GM10847 (cell line): Measurements from ENCODE around the gene EPHA1.

Source experiments
- POLR2A ChIP-seq: IDR thresholded peaks from 2 replicates; pipeline ENCODE4 v1.6.1; 2011; ENCODE audit not compliant: insufficient read length; ENCODE audit errors: extremely low read depth

EPHA1 gene

DNA sequence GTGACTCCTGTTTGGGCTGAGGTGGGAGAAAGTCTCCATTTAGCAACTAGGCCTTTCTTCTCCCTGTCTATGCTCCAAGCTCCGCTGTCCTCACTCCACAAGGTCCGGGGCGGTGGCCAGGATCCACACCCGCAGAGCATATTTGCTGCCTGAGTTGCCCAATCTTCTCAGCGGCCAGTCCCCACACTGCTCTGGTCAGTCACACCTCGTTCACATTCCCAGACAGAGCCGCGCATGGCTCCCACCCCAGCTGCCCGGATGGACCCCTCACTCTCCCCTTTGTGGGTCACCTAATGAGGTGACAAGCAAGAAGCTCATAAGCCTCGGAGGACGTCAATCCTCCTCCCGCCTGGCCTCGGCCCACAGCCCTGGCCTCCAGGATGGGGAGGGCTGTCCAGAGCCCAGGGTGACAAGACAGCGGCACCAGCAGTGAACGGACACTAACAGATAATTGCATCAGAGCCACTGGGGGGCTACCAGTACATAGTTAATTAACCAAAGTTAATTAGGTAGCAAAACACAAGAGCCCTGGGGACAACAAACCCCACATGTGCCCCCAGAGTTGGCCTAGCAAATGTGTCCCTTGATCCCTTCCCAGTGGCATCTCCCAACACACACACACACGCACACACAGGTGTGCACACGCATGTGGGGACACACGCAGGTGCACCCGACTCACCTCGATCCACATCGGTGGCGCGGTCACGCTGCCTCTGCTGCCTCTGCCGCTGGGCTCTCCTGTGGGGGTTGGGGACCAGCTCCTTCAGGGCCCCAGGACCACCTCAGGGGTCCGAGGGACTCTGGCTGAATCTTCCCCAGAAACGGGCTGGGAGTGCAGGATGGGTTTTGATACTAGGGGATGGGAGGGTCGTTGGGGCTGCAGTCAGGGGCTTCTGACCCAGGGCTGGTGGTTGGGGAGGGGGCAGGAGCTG, 11.8 kb downstream of the EPHA1 start:
- no peak for TF ChIP-seq POLR2A

DNA sequence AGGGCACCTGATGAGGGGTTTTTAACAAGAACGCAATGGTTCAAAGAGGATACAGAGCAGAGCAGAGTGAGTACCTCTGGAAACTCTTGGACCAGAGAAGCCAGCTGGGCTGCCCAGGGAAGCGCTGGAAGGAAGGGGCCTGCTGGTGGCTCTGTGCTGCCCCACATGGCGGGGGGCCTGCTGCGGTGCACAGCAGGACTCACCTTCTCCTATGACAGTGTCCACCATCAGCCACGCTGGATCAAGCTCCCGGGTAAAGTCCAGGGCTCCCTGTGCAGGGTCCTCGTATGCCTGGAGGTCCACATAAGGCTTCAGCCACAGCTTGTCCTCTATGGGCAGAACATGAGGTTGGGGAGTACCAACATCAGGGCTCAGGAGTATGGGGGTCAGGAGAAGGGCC, 12.5 kb downstream of the EPHA1 start:
- TF ChIP-seq POLR2A = no peak

DNA sequence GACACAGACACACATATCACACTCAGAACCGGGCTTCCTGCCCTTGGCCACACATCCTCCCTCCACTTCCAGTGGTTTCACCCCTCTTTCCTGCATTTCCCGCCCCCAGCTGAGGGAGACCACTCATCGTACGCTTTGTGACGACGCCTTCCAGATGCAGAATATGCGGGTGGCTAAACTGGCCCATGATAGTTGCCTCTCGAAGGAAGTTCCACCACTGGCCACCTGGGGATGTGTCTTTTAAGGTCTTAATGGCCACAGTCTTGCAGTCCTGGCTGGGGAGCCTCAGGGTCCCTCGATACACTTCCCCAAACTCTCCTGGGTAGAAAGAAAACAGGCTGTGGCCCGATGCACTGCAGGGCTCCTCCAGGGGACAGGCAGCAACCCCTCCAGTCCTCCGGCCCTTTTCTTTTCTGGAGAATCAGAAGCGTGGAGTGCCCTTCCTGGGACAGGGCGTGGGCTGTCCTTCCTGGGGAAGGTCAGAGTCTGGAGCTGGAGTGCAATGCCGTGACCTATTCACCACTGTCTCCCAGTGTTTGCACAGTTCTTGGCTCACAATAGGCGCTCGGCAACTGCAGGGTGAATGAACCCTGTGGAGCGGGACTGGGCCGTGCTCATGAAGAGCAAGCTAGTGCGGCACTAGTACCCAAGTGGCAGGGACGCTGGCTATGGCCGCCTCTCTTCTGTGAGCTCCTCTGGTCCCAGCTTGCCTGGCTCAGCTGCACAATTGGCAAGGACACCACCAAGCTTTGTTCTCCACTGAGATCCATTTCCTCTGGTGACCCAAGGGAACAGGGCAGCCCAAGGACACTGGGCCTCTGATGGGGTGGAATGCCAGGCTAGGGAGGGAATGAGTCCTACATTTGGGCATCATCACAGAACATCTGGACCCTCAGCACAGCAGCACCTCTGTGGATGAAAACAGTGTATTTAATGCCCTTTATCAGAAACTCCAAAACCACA, 13.2 kb downstream of the EPHA1 start:
- TF ChIP-seq POLR2A = no peak

- TF ChIP-seq POLR2A = no peak
Measured at GRCh38 chr7:143394777-143395176, 13.9 kb downstream of the EPHA1 start.

DNA sequence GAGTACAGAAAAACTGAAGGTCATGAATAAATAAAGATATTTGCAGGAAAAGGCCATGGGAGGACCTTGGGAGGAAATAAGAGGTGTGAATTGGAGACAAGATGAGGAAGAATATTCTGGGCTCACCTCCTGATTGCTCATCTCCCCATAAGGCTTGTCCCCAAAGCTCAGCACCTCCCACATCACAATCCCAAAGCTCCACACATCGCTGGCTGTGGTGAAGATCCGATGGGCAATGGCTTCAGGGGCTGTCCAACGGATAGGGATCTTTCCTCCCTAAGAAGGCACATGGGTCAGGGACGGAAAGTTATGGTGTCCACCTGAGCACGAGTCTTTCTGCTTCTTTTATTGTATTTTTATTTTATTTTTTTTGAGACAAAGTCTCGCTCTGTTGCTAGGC, 14.6 kb downstream of the EPHA1 start:
- TF ChIP-seq POLR2A = no peak

DNA sequence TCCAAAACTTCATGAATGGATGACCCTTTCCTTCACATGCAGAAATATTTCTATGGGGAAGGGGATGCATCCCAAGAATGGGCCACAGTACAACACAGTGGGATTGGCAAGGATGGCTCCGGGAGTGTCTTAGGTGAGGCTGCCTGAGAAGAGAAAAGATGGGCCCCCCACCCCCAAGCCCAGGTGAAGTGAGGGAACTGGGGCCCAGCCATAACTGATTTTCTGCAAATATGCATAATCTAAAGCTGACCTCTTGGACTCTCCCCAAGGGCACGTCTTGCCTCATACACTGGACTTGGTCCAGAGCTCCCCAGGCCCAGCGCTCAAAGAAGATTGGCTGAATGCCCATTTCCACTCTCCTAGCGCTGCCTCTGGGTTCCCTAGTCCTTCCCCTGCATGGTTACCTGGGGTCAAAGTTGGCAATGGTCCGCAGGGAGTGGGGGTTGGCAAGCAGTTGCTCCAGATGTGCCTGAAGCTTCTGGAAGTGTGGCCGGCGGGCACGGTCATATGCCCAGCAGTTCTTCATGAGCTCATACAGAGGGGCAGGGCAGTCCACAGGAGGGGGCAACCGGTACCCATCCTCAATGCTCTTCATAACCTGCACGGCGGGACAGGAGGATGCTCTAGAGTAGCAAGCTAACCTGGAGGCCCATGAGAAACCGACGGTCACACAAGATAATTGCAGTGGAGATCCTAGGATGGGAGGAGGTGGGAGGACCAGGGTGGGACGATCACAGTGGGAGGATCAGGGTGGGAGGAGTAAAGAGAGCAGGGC, 15.2 kb downstream of the EPHA1 start:
- TF ChIP-seq POLR2A = no peak

GRCh38 chr7:143392875-143393266, 15.8 kb downstream of the EPHA1 start:
- no peak for TF ChIP-seq POLR2A

DNA sequence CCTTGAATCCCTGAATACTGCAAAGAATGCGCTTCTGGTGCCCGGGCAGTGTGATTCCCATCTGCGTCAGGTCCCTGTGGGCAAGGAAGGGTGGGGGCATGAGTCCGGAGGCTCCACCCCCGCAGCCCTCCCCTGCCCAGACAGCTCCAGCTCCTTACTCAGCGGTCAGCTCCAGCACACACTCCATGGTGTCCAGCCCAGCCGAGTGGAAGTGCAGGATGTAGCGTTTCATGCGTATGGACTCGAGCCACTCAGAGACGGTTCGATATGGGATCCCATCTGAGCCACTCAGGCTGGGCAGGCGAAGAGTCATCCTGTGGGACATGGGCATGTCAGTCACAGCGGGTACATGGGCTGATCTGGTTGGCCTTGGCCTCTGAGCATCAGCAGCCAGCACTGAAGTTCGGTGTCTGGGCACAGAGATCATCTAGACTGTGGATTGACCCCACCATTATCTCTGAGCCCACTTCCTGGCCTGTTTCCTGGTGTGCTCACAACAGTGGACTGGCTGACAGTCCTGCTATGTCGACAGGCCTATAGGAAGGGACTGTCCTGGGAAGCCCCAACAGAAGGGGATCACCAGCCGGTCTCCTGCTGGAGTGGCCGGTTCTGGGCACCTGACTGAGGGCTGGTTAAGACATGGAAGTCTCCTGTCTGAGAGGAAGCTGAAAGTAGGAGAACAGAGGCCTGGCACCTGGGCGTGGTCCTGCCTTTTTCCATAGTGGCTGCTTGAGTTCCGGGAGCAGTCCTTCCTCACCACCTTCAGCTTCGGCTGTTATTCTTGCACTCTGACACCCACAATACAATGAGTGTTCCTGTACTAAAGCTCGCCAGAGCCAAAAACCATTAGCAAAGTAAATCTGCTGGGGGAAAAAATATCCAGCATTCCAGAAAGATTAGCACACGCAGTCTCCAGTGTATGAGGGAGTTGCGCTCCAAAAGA, 16.9 kb downstream of the EPHA1 start:
- no peak for TF ChIP-seq POLR2A

DNA sequence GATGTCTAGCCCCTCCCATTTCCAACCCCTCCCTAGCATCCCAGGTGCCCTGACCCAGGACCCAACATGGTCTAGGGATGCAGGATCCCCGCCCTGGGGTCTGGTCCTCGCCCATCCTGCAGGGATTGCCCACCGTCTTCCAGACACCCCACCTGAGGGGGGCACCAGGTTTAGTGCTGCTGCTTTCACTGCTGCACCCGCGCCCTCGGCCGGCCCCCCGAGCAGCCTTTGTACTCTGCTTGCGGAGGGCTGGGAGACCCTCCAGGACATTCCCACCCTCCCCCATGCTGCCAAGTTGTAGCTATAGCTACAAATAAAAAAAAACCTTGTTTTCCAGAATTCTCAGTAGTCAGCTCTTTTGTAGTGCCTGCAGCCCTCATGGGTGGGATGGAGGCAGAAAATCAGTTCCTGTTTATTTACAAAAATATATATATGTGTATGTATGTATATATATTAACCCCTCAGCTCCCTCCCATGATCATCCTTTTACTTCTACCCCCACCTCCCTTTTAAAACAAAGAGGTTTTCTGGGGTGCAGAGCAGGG, 17.8 kb downstream of the EPHA1 start:
- no peak for TF ChIP-seq POLR2A

GRCh38 chr7:143390104-143390772, 18.4 kb downstream of the EPHA1 start:
- no peak for TF ChIP-seq POLR2A

GRCh38 chr7:143389316-143390103, 19.1 kb downstream of the EPHA1 start:
- TF ChIP-seq POLR2A = no peak

- no peak for TF ChIP-seq POLR2A
Measured at GRCh38 chr7:143388491-143389101, 20.1 kb downstream of the EPHA1 start.
